ENCODE measurements around the gene THSD4. TPM values are rescaled to one million over a fixed set of nuclear protein-coding genes. Genes with fewer than 3 reads are reported as not detected.

The THSD4 gene
- total RNA-seq, 1 experiment from 2014 or later, result 65.4 TPM

- DNase-seq (ENCODE audit: low read depth, low spot score), result no peak
- Histone ChIP-seq H3K9me3 (ENCODE audit: control insufficient read depth, insufficient read depth, low read depth, low read length) (no peaks in the 10 kb centered on the region), H3K27me3 (ENCODE audit: control insufficient read depth, insufficient read depth, low read length) (no peaks in the 10 kb centered on the region), H3K27ac (ENCODE audit: low read length) (no peak overlapping the region), H3K36me3 (ENCODE audit: control insufficient read depth, insufficient read depth, low read length) (no peaks in the 10 kb centered on the region), H3K4me1 (ENCODE audit: control insufficient read depth, insufficient read depth, low read length) (no peaks in the 10 kb centered on the region), H3K4me3 (ENCODE audit: low read depth in 2 of 2, low read length in 2 of 2) (no peak overlapping the region)
- no TSS peak for BruUV-seq (replicated peaks)
- POLR2A ChIA-PET, result interaction anchor here (0.7 kb wide), 1 partner anchor 460 kb away, joined by 10 read pairs; no protein-coding TSS in a partner anchor
- intact Hi-C loops (cut with micrococcal nuclease; ENCODE audit: unreplicated experiment), result no loop called here
- ATAC-seq, result no peak
- CTCF ChIA-PET, result no interaction called here
- TF ChIP-seq POLR2AphosphoS5 (IDR thresholded peaks at IDR 0.05; ENCODE audit: low read depth, low read length) (no peak), CTCF (IDR thresholded peaks at IDR 0.05) (no peak), TCF7L2 (IDR thresholded peaks at IDR 0.05; ENCODE audit: low read depth, low read length) (no peak), SIN3A (IDR thresholded peaks at IDR 0.05; ENCODE audit: borderline replicate concordance, insufficient read depth, low read depth, low read length) (no peak)
- TF ChIP-seq, protein P1, sequence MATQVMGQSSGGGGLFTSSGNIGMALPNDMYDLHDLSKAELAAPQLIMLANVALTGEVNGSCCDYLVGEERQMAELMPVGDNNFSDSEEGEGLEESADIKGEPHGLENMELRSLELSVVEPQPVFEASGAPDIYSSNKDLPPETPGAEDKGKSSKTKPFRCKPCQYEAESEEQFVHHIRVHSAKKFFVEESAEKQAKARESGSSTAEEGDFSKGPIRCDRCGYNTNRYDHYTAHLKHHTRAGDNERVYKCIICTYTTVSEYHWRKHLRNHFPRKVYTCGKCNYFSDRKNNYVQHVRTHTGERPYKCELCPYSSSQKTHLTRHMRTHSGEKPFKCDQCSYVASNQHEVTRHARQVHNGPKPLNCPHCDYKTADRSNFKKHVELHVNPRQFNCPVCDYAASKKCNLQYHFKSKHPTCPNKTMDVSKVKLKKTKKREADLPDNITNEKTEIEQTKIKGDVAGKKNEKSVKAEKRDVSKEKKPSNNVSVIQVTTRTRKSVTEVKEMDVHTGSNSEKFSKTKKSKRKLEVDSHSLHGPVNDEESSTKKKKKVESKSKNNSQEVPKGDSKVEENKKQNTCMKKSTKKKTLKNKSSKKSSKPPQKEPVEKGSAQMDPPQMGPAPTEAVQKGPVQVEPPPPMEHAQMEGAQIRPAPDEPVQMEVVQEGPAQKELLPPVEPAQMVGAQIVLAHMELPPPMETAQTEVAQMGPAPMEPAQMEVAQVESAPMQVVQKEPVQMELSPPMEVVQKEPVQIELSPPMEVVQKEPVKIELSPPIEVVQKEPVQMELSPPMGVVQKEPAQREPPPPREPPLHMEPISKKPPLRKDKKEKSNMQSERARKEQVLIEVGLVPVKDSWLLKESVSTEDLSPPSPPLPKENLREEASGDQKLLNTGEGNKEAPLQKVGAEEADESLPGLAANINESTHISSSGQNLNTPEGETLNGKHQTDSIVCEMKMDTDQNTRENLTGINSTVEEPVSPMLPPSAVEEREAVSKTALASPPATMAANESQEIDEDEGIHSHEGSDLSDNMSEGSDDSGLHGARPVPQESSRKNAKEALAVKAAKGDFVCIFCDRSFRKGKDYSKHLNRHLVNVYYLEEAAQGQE (IDR thresholded peaks at IDR 0.05; ENCODE audit: insufficient read depth in 1 of 2, low read depth in 2 of 2, low read length in 1 of 2), result no peak
- in situ Hi-C loops (cut with HindIII; ENCODE audit: low pct_unique_long_range_greater_than_20kb, low sequenced_read_pairs), result no loop called here
Measured at GRCh38 chr15:71568227-71568626, 453.0 kb downstream of the THSD4 start.

- CTCF ChIA-PET, result interaction anchor here (0.5 kb wide), 1 partner anchor 110 kb away, joined by 6 read pairs; no protein-coding TSS in a partner anchor
- intact Hi-C loops (cut with micrococcal nuclease; ENCODE audit: unreplicated experiment), result no loop called here
Measured at GRCh38 chr15:71570736-71571135, 455.5 kb downstream of the THSD4 start.

More at GRCh38 chr15:71570736-71571135, 455.5 kb downstream of the THSD4 start:
- Histone ChIP-seq H3K27me3 (ENCODE audit: control insufficient read depth, insufficient read depth, low read length) (no peaks in the 10 kb centered on the region), H3K4me3 (ENCODE audit: low read depth in 2 of 2, low read length in 2 of 2) (no peak overlapping the region), H3K27ac (ENCODE audit: low read length) (no peak overlapping the region), H3K9me3 (ENCODE audit: control insufficient read depth, insufficient read depth, low read depth, low read length) (no peaks in the 10 kb centered on the region), H3K4me1 (ENCODE audit: control insufficient read depth, insufficient read depth, low read length) (no peaks in the 10 kb centered on the region), H3K36me3 (ENCODE audit: control insufficient read depth, insufficient read depth, low read length) (no peaks in the 10 kb centered on the region)
- DNase-seq (ENCODE audit: low read depth, low spot score) (no peak), ATAC-seq (no peak)
- BruUV-seq (replicated peaks), result no TSS peak
- in situ Hi-C loops (cut with HindIII; ENCODE audit: low pct_unique_long_range_greater_than_20kb, low sequenced_read_pairs), result no loop called here
- TF ChIP-seq POLR2AphosphoS5 (IDR thresholded peaks at IDR 0.05; ENCODE audit: low read depth, low read length) (no peak), SIN3A (IDR thresholded peaks at IDR 0.05; ENCODE audit: borderline replicate concordance, insufficient read depth, low read depth, low read length) (no peak), CTCF (IDR thresholded peaks at IDR 0.05) (no peak), TCF7L2 (IDR thresholded peaks at IDR 0.05; ENCODE audit: low read depth, low read length) (no peak)
- TF ChIP-seq, protein P1 (IDR thresholded peaks at IDR 0.05; ENCODE audit: insufficient read depth in 1 of 2, low read depth in 2 of 2, low read length in 1 of 2), result no peak
- POLR2A ChIA-PET, result no interaction called here
